Upper lobe of left lung (tissue), 4 donors: ENCODE data around the gene NEURL4.

Experiments used
- EP300 ChIP-seq, 4 donors: sonication (generic); formaldehyde crosslinking; IDR thresholded peaks; one replicate each; pipeline ENCODE4 v1.5.1; 2017; ENCODE audit warnings: antibody characterized with exemption in 4 of 4, control low read depth in 2 of 4
- POLR2A ChIP-seq, 4 donors: fragments of 450-650 bp; IDR thresholded peaks; one replicate each; pipeline ENCODE4 v1.5.1; 2016 to 2017; ENCODE audit warnings: antibody characterized with exemption in 4 of 4, mild to moderate bottlenecking in 2 of 4
- POLR2AphosphoS5 ChIP-seq, 2 donors: sonication (generic); formaldehyde crosslinking; IDR thresholded peaks; one replicate each; pipeline ENCODE4 v1.5.1; 2017; ENCODE audit warnings: antibody characterized with exemption in 2 of 2
- TF ChIP-seq, protein P1 (sequence below), 6 experiments: fragments of 450-650 bp in 4 of 6; fragments of 200-600 bp in 2 of 6; sonication (generic) in 2 of 6; IDR thresholded peaks; one replicate each; pipeline ENCODE4 v1.5.1; 2016 to 2019; ENCODE audit warnings: antibody characterized with exemption in 6 of 6

DNA sequence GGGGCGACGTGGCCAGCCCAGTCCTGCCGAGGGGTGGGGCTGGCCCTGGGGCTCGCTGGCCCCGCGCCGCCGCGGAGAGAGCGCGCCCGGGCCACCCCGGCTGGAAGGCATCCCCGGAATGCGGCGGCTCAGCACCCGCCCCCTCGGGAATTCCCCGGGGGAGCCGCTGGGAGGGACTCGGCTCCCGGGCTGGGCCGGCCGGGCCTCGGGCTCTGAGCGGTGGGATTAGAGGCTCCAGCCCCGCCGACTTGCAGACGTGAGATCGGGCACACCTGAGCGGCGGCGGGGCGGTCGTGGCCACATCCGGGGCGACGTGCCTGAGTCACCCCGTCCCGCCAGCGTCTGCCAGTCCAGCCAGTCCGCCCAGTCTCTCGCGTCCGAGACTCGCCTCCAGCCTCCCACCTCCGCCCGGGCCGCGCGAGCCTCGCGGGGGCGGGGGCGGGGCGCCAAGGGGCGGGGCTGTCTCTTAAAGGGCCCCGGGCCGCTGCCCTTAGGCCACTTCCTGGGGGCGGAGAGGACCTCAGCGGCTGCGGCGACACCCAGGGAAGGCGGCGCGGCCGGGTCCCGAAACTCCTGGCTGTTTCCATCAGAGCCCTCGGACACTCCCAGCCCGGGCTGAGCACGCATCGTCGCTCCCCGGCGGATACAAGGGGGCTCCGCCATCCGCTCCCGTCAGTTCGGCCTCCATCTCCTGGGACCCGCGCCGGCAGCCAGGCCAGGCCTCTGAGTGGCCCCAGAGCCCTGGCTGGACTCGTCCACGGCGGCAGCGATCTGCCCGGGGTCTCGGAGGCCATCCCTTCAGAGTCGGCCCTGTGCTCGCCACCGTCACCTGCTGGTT lies 22.7 kb upstream of the NEURL4 start, which contains the start of gene KCTD11:
- TF ChIP-seq, protein P1, sequence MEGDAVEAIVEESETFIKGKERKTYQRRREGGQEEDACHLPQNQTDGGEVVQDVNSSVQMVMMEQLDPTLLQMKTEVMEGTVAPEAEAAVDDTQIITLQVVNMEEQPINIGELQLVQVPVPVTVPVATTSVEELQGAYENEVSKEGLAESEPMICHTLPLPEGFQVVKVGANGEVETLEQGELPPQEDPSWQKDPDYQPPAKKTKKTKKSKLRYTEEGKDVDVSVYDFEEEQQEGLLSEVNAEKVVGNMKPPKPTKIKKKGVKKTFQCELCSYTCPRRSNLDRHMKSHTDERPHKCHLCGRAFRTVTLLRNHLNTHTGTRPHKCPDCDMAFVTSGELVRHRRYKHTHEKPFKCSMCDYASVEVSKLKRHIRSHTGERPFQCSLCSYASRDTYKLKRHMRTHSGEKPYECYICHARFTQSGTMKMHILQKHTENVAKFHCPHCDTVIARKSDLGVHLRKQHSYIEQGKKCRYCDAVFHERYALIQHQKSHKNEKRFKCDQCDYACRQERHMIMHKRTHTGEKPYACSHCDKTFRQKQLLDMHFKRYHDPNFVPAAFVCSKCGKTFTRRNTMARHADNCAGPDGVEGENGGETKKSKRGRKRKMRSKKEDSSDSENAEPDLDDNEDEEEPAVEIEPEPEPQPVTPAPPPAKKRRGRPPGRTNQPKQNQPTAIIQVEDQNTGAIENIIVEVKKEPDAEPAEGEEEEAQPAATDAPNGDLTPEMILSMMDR (IDR thresholded peaks at IDR 0.05), result peak in 3 of 6 experiments; percentile 33 to 69 (median 62)
- peak in 2 of 4 donors; percentile 13 to 81 for TF ChIP-seq POLR2A (IDR thresholded peaks at IDR 0.05)
- peak; percentile 61 to 87 for TF ChIP-seq POLR2AphosphoS5 (IDR thresholded peaks at IDR 0.05)
- peak in 1 of 4 donors; percentile 14 for TF ChIP-seq EP300 (IDR thresholded peaks at IDR 0.05)
